8988T (cell line): ENCODE data around the gene PLEKHG2.
"Not testable (repeated sequence)": the region's sequence is repeated elsewhere in the genome, so short reads cannot be mapped to it uniquely, and the experiment has no call there.

Experiments used
- DNase-seq: peaks from one replicate; pipeline ENCODE4 v3.0.0; 2011

Gene PLEKHG2

GRCh38 chr19:39412100-39412866 is at the start of gene PLEKHG2:
Gene PLEKHG2, plus strand, starts transcription at chr19:39412669. Its CDS starts 1,418 bp downstream, at chr19:39414087.
- DNase-seq, result peak; percentile 91

GRCh38 chr19:39362682-39363657 is 49.5 kb upstream of the PLEKHG2 start:
- no peak for DNase-seq

- DNase-seq, result no peak
Observed at GRCh38 chr19:39363901-39364457, 48.5 kb upstream of the PLEKHG2 start.

GRCh38 chr19:39365531-39365930 is 46.9 kb upstream of the PLEKHG2 start:
- DNase-seq, result no peak

DNA sequence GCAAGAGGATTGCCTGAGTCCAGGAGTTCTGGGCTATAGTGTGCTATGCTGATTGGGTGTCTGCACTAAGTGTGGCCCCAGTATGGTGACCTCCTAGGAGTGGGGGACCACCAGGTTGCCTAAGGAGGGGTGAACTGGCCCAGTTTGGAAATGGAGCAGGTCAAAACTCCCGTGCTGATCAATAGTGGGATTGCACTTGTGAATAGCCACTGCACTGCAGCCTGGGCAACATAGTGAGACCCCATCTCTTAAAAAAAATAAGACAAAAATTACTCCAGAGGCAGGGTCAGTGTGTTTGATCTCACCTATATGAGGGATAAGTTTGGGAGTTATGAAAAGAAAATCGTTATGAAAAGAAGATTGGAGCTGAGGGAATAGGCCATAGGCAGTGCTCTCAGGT is 43.3 kb upstream of the PLEKHG2 start:
- DNase-seq, result no peak

DNA sequence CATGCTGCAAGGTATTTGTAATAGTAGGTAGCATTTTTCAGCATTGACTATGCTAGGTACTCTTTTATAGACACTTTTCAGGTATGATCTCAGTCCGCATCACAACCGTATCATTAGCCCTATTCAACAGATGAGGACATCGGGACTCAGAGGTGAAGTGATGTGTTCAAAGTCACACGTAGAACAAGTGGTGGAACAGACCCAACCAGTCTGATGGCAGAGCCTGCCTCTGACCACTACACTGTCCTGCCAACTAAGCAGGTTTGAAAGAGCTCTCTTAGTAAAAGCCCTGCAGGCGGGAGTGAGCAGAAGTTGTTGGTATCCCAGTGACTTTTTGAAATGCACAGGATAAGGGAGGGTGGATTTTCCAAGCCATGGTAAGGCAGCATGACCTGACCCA is 41.7 kb upstream of the PLEKHG2 start:
- DNase-seq, result no peak

- DNase-seq, result no peak
Observed at GRCh38 chr19:39372047-39372802, 40.2 kb upstream of the PLEKHG2 start.

DNA sequence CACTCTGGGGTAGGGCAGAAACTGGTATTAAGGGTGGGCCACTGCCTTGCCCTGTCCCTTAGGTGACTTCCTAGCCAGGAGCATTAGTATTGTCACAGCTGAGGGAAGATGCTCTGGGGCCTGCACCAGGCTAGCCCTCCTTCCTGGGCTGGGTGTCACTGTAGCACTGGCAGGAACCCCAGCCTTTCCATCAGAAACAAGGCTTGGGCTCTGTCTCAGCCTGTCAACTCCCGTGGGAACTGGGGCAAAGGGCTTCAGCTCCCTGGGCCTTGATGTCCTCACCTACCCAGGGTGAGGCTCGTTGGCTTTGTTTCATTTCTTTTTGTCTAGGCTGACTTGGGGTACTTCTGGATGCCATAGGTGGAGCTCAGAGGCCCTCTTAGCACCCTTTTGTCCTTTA is 39.5 kb upstream of the PLEKHG2 start:
- DNase-seq, result no peak

- DNase-seq, result no peak
Observed at GRCh38 chr19:39375929-39376328, 36.5 kb upstream of the PLEKHG2 start.

DNA sequence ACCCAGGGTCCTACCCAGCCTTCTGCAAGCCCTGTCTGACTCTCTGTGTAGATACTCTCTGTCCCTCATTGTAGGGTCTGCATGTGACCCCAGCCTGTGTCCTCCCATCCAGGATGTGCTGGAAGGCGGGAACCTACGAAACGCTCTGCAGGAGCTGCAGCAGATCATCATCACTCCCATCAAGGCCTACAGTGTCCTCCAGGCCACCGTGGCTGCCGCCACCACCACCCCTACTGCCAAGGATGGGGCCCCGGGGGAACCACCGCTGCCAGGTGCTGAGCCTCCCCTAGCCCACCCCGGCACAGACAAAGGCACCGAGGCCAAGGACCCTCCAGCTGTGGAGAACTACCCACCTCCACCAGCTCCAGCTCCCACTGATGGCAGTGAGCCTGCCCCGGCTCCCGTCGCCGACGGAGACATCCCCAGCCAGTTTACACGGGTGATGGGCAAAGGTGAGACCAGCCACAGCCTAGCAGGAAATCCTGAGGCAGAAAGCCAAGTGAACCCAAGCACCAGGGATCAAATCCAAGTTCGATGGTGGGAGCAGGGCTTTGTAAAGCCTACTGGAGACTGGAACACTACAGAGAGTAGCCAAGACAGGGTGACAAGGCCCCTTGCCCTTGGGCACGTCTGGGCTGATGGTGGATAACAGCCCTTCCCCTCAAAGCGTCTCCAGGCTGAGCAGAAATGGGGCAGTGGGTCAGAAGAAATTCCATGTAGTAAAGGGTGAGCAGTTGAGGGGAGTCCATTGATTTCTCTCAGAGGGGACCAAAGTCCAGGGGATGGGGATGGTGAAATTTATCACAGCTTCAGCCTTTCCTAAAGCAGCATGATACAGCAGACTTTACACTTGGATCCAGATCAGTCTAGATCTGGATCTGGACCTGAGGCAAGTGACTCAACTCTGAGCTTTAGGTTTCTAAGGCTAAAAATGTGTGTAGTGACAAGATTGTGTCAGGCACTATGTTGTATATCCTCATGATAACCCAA is 34.8 kb upstream of the PLEKHG2 start:
- no peak for DNase-seq

GRCh38 chr19:39379366-39379765 is 33.1 kb upstream of the PLEKHG2 start:
- not testable (repeated sequence) for DNase-seq

GRCh38 chr19:39379865-39380396 is 32.5 kb upstream of the PLEKHG2 start:
- no peak for DNase-seq

- no peak for DNase-seq
Observed at GRCh38 chr19:39380521-39381502, 31.7 kb upstream of the PLEKHG2 start.

- no peak for DNase-seq
Observed at GRCh38 chr19:39381910-39382611, 30.4 kb upstream of the PLEKHG2 start.

DNA sequence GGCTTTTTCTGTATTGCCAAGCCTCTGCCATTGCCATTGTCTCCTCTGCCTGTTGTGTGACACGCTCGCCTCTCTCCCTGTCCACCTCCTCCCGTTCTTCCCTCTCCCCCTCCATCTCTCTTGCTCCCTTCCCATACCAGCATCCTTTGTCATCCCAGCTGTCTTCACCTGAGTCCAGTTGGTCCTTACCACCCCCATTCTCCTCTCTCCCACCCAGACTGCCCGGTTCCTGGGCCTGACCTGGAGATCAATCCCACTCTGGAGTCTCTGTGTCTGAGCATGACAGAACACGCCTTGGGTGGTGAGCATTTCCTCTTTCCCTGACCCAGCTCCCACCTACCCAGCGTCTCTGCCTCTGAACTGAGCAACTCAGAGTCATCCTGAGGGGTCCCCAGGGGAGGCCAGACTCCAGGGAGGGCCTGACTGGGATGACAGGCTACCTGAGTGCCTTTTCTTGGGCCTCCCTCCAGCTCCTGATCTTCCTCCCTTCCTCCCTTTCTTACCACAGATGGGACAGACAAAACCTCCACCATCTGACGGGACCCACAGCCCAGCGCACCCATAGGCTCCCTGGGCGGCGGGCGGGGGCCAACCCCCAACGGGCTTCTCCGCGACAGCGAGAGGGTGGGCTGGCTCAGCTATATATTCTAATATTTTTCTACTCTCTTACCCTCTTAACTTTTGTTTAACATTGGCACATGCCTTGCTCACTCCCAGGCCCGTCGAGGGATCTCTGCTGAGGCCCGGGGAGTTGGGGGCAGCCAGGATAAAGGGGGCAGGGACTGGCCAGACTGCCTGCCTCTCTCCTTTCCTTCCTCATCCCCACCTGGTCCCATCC is 29.3 kb upstream of the PLEKHG2 start:
- no peak for DNase-seq

- no peak for DNase-seq
Observed at GRCh38 chr19:39384839-39385568, 27.5 kb upstream of the PLEKHG2 start.

- DNase-seq, result no peak
Observed at GRCh38 chr19:39385629-39386411, 26.6 kb upstream of the PLEKHG2 start.
